Ovary (tissue), 3 donors: ENCODE data around the gene KIAA1671.

ENCODE experiments used
- EP300 ChIP-seq: sonication (generic); formaldehyde crosslinking; IDR thresholded peaks from one replicate; pipeline ENCODE4 v1.6.1; 2017; ENCODE audit warnings: antibody characterized with exemption
- TF ChIP-seq, protein P1 (sequence below), 3 donors: fragments of 450-650 bp in 2 of 3; fragments of 200-600 bp in 1 of 3; IDR thresholded peaks; one replicate each; pipeline versions ENCODE4 v1.5.1 to v1.8.0; 2016 to 2022; ENCODE audit warnings: antibody characterized with exemption in 3 of 3, mild to moderate bottlenecking in 1 of 3
- donor health status: DM: no; HTN: no; CAD: no.

DNA sequence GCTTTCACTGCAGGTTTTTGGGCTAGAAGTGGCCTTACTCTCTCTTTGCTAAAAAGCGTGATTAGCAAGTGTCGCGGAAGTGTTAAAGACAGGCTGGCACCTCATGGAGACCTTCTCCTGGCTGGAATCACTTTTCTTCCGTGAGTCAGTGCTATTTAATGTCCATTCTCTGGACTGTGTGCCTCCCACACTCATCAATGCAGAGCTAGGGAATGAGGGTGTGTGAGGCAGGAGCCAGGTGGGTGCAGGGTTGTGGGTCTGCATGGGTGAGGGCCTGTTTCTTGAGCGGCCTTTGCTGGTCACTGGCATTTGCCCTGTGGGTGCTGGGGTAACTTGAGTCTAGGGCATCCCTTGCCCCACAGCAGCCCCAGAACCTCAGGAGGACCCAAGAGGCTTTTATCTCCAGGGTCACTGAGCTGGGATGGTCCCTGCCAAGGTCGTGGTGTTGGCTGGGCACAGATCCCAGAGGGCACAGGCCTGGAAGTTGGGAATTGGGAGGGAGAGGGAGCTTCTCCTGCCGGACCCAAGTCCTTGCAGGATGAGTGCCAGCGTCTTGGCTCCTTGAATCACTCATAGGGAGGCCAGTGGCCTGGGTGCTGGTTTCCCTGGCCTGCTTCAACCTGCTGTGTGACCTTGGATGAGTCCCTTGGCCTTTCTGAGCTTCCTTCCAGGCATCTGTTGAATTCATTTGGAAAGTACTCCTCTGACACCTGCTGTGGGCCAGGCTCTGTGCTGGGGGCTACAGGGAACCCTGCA is 30.0 kb downstream of the KIAA1671 start:
- no peak for TF ChIP-seq EP300
- TF ChIP-seq, protein P1, sequence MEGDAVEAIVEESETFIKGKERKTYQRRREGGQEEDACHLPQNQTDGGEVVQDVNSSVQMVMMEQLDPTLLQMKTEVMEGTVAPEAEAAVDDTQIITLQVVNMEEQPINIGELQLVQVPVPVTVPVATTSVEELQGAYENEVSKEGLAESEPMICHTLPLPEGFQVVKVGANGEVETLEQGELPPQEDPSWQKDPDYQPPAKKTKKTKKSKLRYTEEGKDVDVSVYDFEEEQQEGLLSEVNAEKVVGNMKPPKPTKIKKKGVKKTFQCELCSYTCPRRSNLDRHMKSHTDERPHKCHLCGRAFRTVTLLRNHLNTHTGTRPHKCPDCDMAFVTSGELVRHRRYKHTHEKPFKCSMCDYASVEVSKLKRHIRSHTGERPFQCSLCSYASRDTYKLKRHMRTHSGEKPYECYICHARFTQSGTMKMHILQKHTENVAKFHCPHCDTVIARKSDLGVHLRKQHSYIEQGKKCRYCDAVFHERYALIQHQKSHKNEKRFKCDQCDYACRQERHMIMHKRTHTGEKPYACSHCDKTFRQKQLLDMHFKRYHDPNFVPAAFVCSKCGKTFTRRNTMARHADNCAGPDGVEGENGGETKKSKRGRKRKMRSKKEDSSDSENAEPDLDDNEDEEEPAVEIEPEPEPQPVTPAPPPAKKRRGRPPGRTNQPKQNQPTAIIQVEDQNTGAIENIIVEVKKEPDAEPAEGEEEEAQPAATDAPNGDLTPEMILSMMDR (IDR thresholded peaks at IDR 0.05), result no peak
